Measurements from ENCODE around the gene ABCA8. TPM values are rescaled to one million over a fixed set of nuclear protein-coding genes. Genes with fewer than 3 reads are reported as not detected.

ABCA8 gene
- total RNA-seq, 2 donors from 2014 or later, result 42.0 to 62.2 TPM

DNA sequence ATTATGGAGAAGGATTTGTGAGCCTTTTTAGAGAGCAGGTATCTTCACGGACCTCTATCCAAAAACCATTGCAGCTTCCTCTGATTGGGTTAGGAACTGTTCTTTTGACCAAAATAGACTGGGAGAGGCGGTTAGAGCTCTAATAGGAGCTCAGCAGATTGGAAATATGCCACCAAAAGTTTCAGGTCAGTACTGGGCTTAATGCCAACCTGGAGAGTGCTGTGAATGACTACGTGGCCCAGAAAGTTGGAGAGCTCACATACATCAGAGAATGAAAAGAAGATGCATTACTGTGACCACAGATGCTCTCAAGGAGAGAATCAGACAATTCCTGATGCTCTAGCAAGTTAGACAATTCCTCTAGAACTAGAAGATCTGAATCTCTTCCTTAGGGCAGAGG, 86.5 kb downstream of the ABCA8 start:
- Histone ChIP-seq H3K4me1 (ENCODE audit: control insufficient read depth in 1 of 2, low read depth in 2 of 2) (no peaks in the 10 kb centered on the region), H3K4me3 (no peak overlapping the region), H3K27ac (no peak overlapping the region), H3K36me3 (no peaks in the 10 kb centered on the region), H3K9me3 (no peaks in the 10 kb centered on the region), H3K27me3 (replicated peaks; ENCODE audit: insufficient read depth) (no peaks in the 10 kb centered on the region)
- DNase-seq (ENCODE audit: low spot score) (no peak), ATAC-seq (ENCODE audit: insufficient number of reproducible peaks, low FRiP score, low read depth) (no peak)
- TF ChIP-seq, protein P1, sequence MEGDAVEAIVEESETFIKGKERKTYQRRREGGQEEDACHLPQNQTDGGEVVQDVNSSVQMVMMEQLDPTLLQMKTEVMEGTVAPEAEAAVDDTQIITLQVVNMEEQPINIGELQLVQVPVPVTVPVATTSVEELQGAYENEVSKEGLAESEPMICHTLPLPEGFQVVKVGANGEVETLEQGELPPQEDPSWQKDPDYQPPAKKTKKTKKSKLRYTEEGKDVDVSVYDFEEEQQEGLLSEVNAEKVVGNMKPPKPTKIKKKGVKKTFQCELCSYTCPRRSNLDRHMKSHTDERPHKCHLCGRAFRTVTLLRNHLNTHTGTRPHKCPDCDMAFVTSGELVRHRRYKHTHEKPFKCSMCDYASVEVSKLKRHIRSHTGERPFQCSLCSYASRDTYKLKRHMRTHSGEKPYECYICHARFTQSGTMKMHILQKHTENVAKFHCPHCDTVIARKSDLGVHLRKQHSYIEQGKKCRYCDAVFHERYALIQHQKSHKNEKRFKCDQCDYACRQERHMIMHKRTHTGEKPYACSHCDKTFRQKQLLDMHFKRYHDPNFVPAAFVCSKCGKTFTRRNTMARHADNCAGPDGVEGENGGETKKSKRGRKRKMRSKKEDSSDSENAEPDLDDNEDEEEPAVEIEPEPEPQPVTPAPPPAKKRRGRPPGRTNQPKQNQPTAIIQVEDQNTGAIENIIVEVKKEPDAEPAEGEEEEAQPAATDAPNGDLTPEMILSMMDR (IDR thresholded peaks at IDR 0.05), result no peak

DNA sequence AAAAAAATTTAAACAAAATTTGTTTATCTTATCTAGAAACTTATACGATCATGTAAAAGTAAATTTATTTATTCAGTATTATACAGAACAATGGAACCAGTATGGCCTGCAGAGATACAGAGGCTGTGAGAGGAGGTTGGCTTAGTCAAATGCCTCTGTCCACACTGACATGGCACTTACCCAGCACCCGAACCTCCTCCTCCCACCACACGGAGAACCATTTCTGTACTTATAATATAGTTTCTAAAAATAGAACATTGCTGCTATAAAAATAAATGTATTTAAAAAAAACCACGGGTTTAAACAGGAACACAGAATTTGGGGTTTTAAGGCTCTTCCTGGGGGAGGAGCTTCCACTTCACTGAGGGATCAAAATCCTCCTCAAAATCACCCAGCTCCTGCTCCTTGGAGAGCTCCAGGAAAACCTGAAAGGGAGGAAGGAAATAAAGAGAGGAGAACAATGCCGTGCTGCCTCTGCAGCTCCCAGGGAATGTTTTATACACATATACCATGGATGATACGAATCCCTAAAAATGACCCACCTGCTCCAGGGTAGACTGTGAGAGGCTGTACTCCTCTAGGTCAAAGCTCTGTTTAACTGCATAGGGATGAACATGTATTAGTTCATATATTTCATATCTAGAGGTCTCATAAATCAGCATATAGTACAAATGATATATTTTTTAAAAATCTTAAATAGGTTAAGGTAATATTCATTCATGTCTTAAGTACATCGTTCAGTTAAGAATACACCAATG, 87.3 kb downstream of the ABCA8 start:
- Histone ChIP-seq H3K4me3 (no peak overlapping the region), H3K9me3 (no peaks in the 10 kb centered on the region), H3K27ac (no peak overlapping the region), H3K36me3 (no peaks in the 10 kb centered on the region), H3K27me3 (replicated peaks; ENCODE audit: insufficient read depth) (no peaks in the 10 kb centered on the region), H3K4me1 (ENCODE audit: control insufficient read depth in 1 of 2, low read depth in 2 of 2) (no peaks in the 10 kb centered on the region)
- ATAC-seq (ENCODE audit: insufficient number of reproducible peaks, low FRiP score, low read depth) (no peak), DNase-seq (ENCODE audit: low spot score) (no peak)
- TF ChIP-seq, protein P1 (IDR thresholded peaks at IDR 0.05), result no peak

GRCh38 chr17:68865584-68865983, 89.6 kb downstream of the ABCA8 start:
- DNase-seq (ENCODE audit: low spot score), result no peak
- no peak overlapping the region for H3K4me3 ChIP-seq
- H3K27me3 ChIP-seq (replicated peaks; ENCODE audit: insufficient read depth), result no peaks in the 10 kb centered on the region
- TF ChIP-seq, protein P1 (IDR thresholded peaks at IDR 0.05), result no peak
- H3K9me3 ChIP-seq, result no peaks in the 10 kb centered on the region
- H3K27ac ChIP-seq, result no peak overlapping the region
- H3K4me1 ChIP-seq (ENCODE audit: control insufficient read depth in 1 of 2, low read depth in 2 of 2), result no peaks in the 10 kb centered on the region
- no peak for ATAC-seq (ENCODE audit: insufficient number of reproducible peaks, low FRiP score, low read depth)
- no peaks in the 10 kb centered on the region for H3K36me3 ChIP-seq

DNA sequence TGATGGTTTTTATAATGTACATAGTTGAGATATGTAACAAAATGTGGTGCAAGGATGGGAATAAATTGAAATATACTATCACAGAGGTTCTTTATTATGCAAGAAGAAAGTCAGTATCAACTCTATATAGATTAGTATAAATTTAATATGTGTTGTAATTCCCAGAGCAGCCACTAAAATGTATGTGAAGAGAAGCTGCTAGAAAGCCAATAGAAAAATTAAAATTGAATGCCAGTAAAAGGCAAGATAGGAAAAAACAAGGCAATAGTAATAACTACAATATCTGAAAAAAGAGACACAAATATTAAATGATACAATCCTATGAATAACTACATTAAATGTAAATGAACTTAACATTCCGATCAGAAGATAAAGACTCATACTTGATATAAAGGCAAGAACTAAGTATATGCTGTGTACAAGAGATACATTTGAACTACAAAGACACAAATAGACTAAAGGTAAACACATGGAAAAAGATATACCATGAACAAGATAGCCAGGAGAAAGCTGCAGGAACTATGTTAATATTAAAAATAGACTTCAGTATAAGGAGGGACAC, 92.0 kb downstream of the ABCA8 start:
- Histone ChIP-seq H3K9me3 (peaks cover 4% of the 10 kb centered on the region), H3K27me3 (replicated peaks; ENCODE audit: insufficient read depth) (no peaks in the 10 kb centered on the region), H3K36me3 (no peaks in the 10 kb centered on the region), H3K4me3 (no peak overlapping the region), H3K27ac (no peak overlapping the region), H3K4me1 (ENCODE audit: control insufficient read depth in 1 of 2, low read depth in 2 of 2) (no peaks in the 10 kb centered on the region)
- TF ChIP-seq, protein P1 (IDR thresholded peaks at IDR 0.05), result no peak
- DNase-seq (ENCODE audit: low spot score), result no peak
- ATAC-seq (ENCODE audit: insufficient number of reproducible peaks, low FRiP score, low read depth), result no peak

DNA sequence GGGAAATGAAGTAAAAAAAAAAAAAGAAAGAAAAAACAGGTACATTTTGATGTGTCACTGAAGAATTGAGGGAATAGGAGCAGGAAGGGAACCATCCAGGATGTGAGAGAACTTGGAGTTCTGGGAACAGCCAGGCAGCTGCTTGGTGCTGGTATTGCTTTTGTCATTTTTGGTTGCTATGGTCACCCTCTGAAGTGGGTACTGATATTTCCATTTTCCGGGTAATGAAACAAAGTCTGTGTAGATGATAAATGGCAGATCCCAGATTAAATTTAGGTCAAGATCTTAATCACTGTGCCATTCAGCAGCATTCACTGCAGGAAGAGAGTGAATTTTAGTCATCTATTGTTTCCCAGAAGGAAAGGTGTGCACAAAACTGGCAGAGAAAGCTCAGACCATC, 93.6 kb downstream of the ABCA8 start:
- Histone ChIP-seq H3K4me1 (ENCODE audit: control insufficient read depth in 1 of 2, low read depth in 2 of 2) (no peaks in the 10 kb centered on the region), H3K27ac (no peak overlapping the region), H3K36me3 (no peaks in the 10 kb centered on the region), H3K9me3 (peaks cover 4% of the 10 kb centered on the region), H3K27me3 (replicated peaks; ENCODE audit: insufficient read depth) (no peaks in the 10 kb centered on the region), H3K4me3 (no peak overlapping the region)
- TF ChIP-seq, protein P1 (IDR thresholded peaks at IDR 0.05), result no peak
- DNase-seq (ENCODE audit: low spot score), result no peak
- ATAC-seq (ENCODE audit: insufficient number of reproducible peaks, low FRiP score, low read depth), result no peak

Measured in thoracic aorta (tissue), 2 donors.